Stimulated activated CD4-positive, alpha-beta T cell treated with anti-CD3 and anti-CD28 coated beads, Interleukin-2, amount 100 ng/mL, for 4 hours (primary cell): ENCODE measurements around the gene SLC1A5.

ENCODE experiments used
- DNase-seq: peaks from one replicate; pipeline ENCODE4 v3.0.0-alpha.2; 2020; ENCODE audit warnings: low read depth

SLC1A5 gene

DNA sequence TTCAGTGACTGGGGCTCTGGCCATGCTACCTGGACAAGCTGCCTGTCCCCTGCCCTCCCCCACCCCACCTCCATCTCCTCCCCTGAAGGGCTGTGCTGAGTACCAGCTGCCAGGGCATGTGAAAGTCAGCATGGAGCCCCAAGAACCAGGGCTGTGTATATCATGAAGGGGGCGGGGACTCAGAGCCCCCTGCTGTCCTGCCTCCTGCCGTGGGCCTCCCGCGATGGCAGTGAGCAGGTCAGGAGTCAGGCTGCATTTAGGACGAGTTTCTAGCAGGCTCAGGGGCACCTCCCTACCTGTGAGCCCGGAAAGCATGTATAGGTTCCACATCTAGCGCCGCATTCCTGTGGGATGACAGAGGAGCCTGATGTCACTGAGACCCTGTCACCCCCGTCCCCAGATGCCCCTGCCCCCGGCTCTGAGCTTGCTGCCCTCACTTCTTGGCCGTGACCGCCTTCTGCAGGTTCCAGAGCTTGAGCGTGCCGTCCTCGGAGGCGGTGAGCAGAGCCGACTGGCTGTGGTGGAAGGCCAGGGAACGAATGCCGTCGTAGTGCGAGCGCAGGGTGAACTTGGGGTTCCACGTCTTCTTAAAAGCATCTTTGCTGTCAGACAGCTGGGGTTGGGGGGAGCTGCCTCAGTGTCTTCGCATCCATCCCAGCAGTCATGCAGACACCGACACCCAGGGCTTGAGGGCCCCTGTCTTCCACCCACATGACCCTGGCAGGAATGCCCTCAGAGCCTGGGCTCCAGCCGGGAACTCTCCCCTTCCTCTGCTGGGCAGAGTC, 63.2 kb downstream of the SLC1A5 start:
- no peak for DNase-seq
